ENCODE measurements around the gene BOLL.

GRCh38 chr2:197798187-197798586, 13.1 kb upstream of the BOLL start:
- no peak for TF ChIP-seq POLR2A (IDR thresholded peaks at IDR 0.05; ENCODE audit: low read length)
- no peak for TF ChIP-seq E2F6 (IDR thresholded peaks at IDR 0.05; ENCODE audit: borderline replicate concordance, low read depth)
- TF ChIP-seq, protein P1, sequence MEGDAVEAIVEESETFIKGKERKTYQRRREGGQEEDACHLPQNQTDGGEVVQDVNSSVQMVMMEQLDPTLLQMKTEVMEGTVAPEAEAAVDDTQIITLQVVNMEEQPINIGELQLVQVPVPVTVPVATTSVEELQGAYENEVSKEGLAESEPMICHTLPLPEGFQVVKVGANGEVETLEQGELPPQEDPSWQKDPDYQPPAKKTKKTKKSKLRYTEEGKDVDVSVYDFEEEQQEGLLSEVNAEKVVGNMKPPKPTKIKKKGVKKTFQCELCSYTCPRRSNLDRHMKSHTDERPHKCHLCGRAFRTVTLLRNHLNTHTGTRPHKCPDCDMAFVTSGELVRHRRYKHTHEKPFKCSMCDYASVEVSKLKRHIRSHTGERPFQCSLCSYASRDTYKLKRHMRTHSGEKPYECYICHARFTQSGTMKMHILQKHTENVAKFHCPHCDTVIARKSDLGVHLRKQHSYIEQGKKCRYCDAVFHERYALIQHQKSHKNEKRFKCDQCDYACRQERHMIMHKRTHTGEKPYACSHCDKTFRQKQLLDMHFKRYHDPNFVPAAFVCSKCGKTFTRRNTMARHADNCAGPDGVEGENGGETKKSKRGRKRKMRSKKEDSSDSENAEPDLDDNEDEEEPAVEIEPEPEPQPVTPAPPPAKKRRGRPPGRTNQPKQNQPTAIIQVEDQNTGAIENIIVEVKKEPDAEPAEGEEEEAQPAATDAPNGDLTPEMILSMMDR (IDR thresholded peaks at IDR 0.05) = no peak
- no peak for TF ChIP-seq PHF8 (IDR thresholded peaks at IDR 0.05; ENCODE audit: borderline replicate concordance, low read depth)
- TF ChIP-seq KDM1A (IDR thresholded peaks at IDR 0.05; ENCODE audit: low read depth) = no peak
- no peak for TF ChIP-seq HOXB5 (CRISPR knock-in tag; IDR thresholded peaks at IDR 0.05)

Measured in A549 (cell line).